Choroid plexus epithelial cell (primary cell): Measurements from ENCODE around the gene KLHL29.

Experiments
- DNase-seq: peaks from one replicate; pipeline ENCODE4 v3.0.0-alpha.2; 2010; ENCODE audit warnings: low read depth
- H3K4me3 ChIP-seq: 2 replicates; pipeline ENCODE4 v1.5.1; 2011; ENCODE audit warnings: low read depth, mild to moderate bottlenecking, control low read depth, low read length, moderate library complexity
- TF ChIP-seq, protein P1 (sequence below): conservative IDR thresholded peaks from 2 replicates; pipeline ENCODE4 v1.5.1; 2011; ENCODE audit warnings: low read depth, mild to moderate bottlenecking, control low read depth, inconsistent platforms, low read length, moderate library complexity

Gene KLHL29

DNA sequence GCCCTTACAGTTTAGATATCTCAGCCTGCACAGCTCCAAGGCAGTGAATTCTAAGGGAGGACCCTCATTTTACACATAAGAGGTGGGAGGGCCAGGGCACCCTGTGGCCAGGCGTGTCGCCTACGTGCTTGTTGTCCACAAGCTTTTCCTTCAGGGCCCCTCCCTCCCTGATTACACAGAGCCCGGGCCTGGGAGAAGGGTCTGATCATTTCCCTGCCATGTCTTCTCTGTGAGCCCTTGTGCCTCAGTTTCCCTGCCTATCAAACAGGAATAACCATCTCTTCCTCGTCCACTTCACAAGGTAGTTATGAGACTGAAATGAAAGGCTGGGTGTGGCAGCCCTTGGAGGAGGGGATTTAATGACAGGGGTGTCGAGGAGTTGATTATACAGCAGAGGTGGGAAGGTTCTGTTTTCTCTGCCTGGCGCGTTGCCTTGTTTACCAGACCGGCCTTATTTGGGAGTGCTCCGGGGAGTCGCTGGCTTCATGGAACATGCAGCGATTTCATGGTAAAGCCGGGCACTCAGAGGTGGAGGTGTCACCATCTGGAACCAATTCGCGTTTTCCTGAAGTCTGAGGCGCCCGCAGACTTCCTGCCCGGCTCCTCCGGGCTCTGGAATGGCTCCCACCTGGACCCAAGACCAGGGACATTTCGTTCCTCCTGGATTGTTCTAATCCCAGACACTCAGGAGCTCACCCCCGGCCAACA is 208.9 kb downstream of the KLHL29 start:
- TF ChIP-seq, protein P1, sequence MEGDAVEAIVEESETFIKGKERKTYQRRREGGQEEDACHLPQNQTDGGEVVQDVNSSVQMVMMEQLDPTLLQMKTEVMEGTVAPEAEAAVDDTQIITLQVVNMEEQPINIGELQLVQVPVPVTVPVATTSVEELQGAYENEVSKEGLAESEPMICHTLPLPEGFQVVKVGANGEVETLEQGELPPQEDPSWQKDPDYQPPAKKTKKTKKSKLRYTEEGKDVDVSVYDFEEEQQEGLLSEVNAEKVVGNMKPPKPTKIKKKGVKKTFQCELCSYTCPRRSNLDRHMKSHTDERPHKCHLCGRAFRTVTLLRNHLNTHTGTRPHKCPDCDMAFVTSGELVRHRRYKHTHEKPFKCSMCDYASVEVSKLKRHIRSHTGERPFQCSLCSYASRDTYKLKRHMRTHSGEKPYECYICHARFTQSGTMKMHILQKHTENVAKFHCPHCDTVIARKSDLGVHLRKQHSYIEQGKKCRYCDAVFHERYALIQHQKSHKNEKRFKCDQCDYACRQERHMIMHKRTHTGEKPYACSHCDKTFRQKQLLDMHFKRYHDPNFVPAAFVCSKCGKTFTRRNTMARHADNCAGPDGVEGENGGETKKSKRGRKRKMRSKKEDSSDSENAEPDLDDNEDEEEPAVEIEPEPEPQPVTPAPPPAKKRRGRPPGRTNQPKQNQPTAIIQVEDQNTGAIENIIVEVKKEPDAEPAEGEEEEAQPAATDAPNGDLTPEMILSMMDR = no peak
- peak overlapping the region; percentile 12 for H3K4me3 ChIP-seq
- DNase-seq = peak; percentile 12

GRCh38 chr2:23594460-23594825 is 209.5 kb downstream of the KLHL29 start:
- H3K4me3 ChIP-seq = peak overlapping the region; percentile 12
- TF ChIP-seq, protein P1 = no peak
- no peak for DNase-seq

DNA sequence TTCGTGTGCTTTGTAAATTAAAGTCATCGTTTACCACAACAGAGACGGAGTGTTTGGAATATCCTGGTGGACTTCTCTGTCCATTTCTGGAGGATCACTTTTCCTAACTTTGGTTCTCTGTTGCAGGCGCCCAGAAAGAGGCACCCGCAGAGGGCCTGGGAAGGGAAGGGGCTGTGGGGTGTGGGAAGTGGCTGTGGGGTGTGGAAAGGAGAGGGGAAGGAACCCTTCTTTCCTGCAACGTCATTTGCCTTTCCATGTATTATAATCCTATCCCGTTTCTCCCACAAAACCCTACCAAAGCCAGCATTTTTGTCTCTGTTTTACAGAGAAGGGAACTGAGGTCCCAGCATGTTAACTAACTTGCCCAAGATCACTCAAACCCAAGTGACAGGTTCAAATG is 210.0 kb downstream of the KLHL29 start:
- no peak for DNase-seq
- TF ChIP-seq, protein P1 = no peak
- H3K4me3 ChIP-seq = no peak overlapping the region

DNA sequence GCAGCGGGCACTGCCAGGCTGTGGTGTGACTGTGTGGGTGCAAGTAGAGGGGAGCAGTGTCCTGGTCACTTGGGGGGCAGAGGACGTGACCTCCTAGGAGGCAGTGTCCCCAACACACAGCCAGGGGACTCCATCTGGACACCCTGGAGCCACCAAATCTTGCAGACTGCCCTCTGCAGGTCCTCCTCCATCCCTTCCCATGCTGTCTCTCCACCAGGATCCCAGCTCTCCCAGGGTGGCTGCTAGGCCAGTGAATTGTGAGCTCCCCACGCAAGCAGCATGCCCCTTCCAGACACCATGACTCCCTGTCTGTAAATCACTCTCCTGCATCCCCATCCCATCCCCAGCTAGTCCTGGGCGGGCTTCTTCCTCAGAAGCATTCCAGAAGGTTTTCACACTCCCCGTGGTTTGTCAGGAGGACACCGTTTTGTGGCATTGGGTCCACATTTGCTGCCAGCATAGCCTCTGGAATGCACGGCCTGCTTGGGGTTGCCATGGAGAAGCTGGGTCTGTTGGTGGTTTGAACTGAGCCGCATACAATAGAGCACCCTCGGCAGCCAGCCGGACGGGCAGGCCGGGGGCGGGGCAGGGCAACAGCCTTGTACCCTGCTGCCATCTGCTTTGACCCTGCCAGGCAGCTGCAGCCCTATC is 210.7 kb downstream of the KLHL29 start:
- TF ChIP-seq, protein P1 = no peak
- DNase-seq = peak; percentile 9
- H3K4me3 ChIP-seq = no peak overlapping the region

GRCh38 chr2:23596316-23596885 is 211.4 kb downstream of the KLHL29 start:
- H3K4me3 ChIP-seq = no peak overlapping the region
- TF ChIP-seq, protein P1 = no peak
- peak; percentile 10 for DNase-seq

DNA sequence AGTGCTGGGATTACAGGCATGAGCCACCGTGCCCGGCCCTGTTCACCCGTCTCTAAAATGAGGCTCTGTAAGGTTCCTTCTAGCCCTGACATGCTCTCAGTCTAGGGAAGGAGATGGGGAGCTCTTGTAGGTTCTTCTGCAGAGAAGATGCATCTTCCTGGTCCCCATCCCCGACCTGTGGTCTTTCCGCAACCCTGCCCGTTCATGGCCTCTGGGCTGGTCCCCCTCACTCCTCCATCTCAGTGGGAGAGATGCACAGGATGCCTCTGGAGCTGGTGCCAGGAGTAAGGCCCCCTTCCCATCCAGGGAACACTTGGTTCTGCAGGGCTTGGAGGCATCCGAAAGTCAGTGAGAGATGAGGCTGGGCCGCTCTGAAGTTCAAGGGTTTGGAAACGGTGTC is 212.7 kb downstream of the KLHL29 start:
- TF ChIP-seq, protein P1 = no peak
- no peak overlapping the region for H3K4me3 ChIP-seq

DNA sequence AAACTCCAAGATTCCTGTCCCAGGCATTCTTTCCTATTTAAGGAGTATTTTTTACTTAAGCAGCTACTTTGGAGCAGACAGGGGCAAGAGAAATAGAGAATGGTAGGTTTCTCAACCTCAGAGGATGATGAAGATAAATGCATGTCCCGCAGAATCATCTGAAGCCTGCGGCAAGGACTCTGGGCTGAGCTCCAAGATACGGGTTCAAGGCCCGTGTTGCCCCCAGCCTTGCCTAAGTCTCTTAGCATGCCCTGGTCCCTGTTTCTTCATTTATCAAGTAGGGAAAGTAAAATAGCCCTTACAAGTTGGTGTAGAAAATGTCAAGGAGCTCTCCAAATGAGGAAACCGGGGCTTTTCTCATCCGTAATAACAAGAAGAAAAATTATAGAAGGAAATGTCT is 214.0 kb downstream of the KLHL29 start:
- DNase-seq = no peak
- H3K4me3 ChIP-seq = no peak overlapping the region
- TF ChIP-seq, protein P1 = no peak

More for the DNA sequence above, 212.7 kb downstream of the KLHL29 start:
- DNase-seq = no peak
